H1 (cell line): ENCODE results near the gene TNS3. TPM values are rescaled to one million over a fixed set of nuclear protein-coding genes. Genes with fewer than 3 reads are reported as not detected.

Experiments
- CHD2 ChIP-seq: IDR thresholded peaks from 2 replicates; pipeline ENCODE4 v1.6.1; 2012; ENCODE audit warnings: low read length, improper control_type of control experiment
- HDAC2 ChIP-seq, 2 experiments: fragments of 300-600 bp in 1 of 2; sonication (generic) in 1 of 2; IDR thresholded peaks; 2 replicates each; pipeline ENCODE4 v1.6.1; 2011 to 2012; ENCODE audit warnings: low read depth in 2 of 2, low read length in 2 of 2, mild to moderate bottlenecking in 2 of 2, moderate library complexity in 2 of 2, borderline replicate concordance in 1 of 2, inconsistent platforms in 1 of 2
- NRF1 ChIP-seq: IDR thresholded peaks from 2 replicates; pipeline ENCODE4 v1.6.1; 2011; ENCODE audit warnings: mild to moderate bottlenecking, low read depth, low read length, improper control_type of control experiment
- SAP30 ChIP-seq: fragments of 300-600 bp; sonication (generic); IDR thresholded peaks from 2 replicates; pipeline ENCODE4 v1.7.1; 2012; ENCODE audit warnings: low read length, moderate library complexity, mild to moderate bottlenecking, inconsistent platforms; ENCODE audit not compliant: insufficient read depth, insufficient replicate concordance
- TCF12 ChIP-seq: IDR thresholded peaks from 2 replicates; pipeline ENCODE4 v1.6.1; 2011; ENCODE audit warnings: low read depth, mild to moderate bottlenecking, low read length
- ZNF274 ChIP-seq: IDR thresholded peaks from 2 replicates; pipeline ENCODE4 v1.7.0; 2012; ENCODE audit warnings: low read length, borderline replicate concordance; ENCODE audit errors: extremely low read depth
- polyA plus RNA-seq, 7 experiments: library from polyadenylated mRNA; depleted of rRNA in 3 of 7; stranded (reverse) in 5 of 7; unstranded in 2 of 7; fragments of >200 nt in 5 of 7; fragments of 200-250 nt in 2 of 7; gene quantifications; 1 replicate in 5 of 7; 2 replicates in 1 of 7; 4 replicates in 1 of 7; pipeline versions ENCODE4 v1.2.1 to v1.2.3, GENCODE V29; 2011 to 2013; ENCODE audit warnings: missing spikeins in 2 of 7, mixed read lengths in 2 of 7
- total RNA-seq: library from RNA; stranded (reverse); fragmentation: NEBNext Ultra II Directional; extraction: Animal tissue kit (Norgen Biotek cat#: 25700); gene quantifications from 2 replicates; pipeline ENCODE4 v1.2.1, GENCODE V29; 2021
- TF ChIP-seq, protein P1 (sequence below): fragments of 300-600 bp; sonication (generic); IDR thresholded peaks from 2 replicates; pipeline ENCODE4 v1.7.1; 2012; ENCODE audit warnings: low read length, moderate library complexity, mild to moderate bottlenecking, inconsistent platforms; ENCODE audit not compliant: insufficient replicate concordance
- TF ChIP-seq, protein P2 (sequence below): IDR thresholded peaks from 2 replicates; pipeline ENCODE4 v1.6.1; 2012; ENCODE audit warnings: inconsistent platforms

Gene TNS3
- total and polyA plus RNA-seq, 2 of the 8 experiments (the other 6 are each of a cell fraction or from before 2014, with no cell fraction given): 11.9 to 24.2 TPM

DNA sequence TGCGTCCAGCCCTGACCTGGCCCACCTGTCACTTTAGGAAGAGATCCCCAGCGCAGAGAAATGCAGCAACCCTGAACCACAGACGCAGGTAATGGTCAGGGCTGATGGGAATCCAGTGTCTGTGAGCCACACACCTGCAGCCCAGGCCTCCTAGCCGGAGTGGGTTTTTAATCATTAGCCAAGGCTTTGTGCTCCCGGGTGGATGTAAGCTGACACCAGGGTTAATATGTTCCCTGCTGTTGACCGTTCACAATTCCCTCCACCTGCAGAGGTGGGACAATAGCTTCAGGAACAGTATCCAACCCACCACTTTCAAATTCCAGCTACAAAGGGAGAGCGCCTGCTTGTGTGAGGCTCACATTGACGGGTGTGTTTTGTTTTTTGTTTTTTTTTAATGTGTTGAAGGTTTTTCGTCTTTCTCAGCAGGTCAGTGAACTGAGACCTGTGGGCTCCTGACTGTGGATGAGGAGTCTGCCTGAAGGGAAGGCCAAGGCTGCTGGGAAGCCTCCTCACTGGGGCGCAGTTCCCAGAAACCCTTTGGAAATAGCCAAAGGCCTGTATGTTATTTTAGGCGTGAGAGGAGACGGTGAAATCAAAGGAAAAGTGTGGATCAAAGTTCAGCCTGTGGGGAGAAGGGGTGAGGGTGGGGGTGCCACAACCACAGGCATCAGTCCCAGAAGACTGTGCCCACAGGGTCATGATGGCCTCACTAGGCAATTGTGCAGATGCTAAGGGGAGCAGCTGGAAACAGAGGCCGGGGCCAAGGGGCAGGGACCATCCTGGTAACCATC lies 111.1 kb downstream of the TNS3 start (continued):
- TF ChIP-seq HDAC2 (IDR thresholded peaks at IDR 0.05; ENCODE audit: borderline replicate concordance in 1 of 2, low read depth in 2 of 2, low read length in 2 of 2) (peak; percentile 40 to 58; a peak in 2 of 4 replicates), SAP30 (no peak), ZNF274 (no peak), TCF12 (peak; percentile 78; the same call in 1 of the 2 replicates), NRF1 (no peak), CHD2 (no peak)
- TF ChIP-seq, protein P1, sequence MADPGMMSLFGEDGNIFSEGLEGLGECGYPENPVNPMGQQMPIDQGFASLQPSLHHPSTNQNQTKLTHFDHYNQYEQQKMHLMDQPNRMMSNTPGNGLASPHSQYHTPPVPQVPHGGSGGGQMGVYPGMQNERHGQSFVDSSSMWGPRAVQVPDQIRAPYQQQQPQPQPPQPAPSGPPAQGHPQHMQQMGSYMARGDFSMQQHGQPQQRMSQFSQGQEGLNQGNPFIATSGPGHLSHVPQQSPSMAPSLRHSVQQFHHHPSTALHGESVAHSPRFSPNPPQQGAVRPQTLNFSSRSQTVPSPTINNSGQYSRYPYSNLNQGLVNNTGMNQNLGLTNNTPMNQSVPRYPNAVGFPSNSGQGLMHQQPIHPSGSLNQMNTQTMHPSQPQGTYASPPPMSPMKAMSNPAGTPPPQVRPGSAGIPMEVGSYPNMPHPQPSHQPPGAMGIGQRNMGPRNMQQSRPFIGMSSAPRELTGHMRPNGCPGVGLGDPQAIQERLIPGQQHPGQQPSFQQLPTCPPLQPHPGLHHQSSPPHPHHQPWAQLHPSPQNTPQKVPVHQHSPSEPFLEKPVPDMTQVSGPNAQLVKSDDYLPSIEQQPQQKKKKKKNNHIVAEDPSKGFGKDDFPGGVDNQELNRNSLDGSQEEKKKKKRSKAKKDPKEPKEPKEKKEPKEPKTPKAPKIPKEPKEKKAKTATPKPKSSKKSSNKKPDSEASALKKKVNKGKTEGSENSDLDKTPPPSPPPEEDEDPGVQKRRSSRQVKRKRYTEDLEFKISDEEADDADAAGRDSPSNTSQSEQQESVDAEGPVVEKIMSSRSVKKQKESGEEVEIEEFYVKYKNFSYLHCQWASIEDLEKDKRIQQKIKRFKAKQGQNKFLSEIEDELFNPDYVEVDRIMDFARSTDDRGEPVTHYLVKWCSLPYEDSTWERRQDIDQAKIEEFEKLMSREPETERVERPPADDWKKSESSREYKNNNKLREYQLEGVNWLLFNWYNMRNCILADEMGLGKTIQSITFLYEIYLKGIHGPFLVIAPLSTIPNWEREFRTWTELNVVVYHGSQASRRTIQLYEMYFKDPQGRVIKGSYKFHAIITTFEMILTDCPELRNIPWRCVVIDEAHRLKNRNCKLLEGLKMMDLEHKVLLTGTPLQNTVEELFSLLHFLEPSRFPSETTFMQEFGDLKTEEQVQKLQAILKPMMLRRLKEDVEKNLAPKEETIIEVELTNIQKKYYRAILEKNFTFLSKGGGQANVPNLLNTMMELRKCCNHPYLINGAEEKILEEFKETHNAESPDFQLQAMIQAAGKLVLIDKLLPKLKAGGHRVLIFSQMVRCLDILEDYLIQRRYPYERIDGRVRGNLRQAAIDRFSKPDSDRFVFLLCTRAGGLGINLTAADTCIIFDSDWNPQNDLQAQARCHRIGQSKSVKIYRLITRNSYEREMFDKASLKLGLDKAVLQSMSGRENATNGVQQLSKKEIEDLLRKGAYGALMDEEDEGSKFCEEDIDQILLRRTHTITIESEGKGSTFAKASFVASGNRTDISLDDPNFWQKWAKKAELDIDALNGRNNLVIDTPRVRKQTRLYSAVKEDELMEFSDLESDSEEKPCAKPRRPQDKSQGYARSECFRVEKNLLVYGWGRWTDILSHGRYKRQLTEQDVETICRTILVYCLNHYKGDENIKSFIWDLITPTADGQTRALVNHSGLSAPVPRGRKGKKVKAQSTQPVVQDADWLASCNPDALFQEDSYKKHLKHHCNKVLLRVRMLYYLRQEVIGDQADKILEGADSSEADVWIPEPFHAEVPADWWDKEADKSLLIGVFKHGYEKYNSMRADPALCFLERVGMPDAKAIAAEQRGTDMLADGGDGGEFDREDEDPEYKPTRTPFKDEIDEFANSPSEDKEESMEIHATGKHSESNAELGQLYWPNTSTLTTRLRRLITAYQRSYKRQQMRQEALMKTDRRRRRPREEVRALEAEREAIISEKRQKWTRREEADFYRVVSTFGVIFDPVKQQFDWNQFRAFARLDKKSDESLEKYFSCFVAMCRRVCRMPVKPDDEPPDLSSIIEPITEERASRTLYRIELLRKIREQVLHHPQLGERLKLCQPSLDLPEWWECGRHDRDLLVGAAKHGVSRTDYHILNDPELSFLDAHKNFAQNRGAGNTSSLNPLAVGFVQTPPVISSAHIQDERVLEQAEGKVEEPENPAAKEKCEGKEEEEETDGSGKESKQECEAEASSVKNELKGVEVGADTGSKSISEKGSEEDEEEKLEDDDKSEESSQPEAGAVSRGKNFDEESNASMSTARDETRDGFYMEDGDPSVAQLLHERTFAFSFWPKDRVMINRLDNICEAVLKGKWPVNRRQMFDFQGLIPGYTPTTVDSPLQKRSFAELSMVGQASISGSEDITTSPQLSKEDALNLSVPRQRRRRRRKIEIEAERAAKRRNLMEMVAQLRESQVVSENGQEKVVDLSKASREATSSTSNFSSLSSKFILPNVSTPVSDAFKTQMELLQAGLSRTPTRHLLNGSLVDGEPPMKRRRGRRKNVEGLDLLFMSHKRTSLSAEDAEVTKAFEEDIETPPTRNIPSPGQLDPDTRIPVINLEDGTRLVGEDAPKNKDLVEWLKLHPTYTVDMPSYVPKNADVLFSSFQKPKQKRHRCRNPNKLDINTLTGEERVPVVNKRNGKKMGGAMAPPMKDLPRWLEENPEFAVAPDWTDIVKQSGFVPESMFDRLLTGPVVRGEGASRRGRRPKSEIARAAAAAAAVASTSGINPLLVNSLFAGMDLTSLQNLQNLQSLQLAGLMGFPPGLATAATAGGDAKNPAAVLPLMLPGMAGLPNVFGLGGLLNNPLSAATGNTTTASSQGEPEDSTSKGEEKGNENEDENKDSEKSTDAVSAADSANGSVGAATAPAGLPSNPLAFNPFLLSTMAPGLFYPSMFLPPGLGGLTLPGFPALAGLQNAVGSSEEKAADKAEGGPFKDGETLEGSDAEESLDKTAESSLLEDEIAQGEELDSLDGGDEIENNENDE: no peak
- TF ChIP-seq, protein P2, sequence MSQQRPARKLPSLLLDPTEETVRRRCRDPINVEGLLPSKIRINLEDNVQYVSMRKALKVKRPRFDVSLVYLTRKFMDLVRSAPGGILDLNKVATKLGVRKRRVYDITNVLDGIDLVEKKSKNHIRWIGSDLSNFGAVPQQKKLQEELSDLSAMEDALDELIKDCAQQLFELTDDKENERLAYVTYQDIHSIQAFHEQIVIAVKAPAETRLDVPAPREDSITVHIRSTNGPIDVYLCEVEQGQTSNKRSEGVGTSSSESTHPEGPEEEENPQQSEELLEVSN: no peak
